ENCODE data around the gene LAPTM4A. TPM values are rescaled to one million over a fixed set of nuclear protein-coding genes. Genes with fewer than 3 reads are reported as not detected.
A peak's percentile ranks its signal among the peaks of the same experiment; 100 is the strongest.

The LAPTM4A gene
- total RNA-seq, 1 experiment from 2014 or later, result 129 TPM

DNA sequence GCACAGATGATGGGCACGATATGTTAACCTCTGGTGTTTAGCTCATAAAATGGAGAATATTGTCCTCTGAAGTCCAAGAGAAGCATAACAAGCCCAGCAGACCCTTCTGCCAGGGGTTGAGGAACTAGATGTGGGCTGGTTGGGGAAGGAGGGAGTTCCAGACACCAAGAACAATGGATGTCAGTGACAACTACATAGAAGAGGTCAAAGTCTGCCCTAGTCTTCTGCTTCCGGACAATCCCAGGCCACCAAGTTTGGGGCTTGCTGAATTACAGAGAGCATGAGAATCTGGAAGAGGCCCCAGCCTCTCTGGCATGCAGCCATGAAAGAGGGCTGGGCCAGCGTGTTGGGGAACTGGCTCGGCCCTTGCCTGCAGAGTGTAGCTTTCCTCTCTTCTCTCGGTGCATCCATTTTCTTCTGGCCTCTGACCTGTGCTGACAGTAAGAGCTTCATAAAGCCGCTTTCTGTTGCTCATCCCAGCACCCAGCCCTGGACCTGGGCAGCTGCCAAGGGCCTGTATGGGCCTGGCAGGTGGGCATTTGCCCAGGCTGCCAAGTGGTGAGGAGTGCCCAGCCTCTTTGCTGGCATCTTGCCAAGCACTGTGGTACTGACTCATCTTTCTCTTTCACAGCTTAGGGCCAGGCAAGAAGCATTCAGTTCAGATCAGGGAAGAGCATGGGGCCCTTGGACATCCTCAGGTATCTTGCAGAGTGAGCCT, 14.6 kb upstream of the LAPTM4A start:
- no peak for TF ChIP-seq CTCF (IDR thresholded peaks at IDR 0.05; ENCODE audit: unreplicated experiment)
- Mint-ChIP-seq H3K4me1 (ENCODE audit: low read depth, unreplicated experiment) (peaks cover 29% of the 10 kb centered on the region), H3K36me3 (ENCODE audit: insufficient read depth, unreplicated experiment) (peaks cover 14% of the 10 kb centered on the region), H3K4me3 (ENCODE audit: low read depth, unreplicated experiment) (peak overlapping the region; percentile 32), H3K27ac (ENCODE audit: unreplicated experiment) (peak overlapping the region; percentile 22), H3K9me3 (ENCODE audit: low read depth, unreplicated experiment) (peaks cover 2% of the 10 kb centered on the region), H3K27me3 (ENCODE audit: unreplicated experiment) (no peaks in the 10 kb centered on the region)
- DNase-seq, result peak; percentile 79
- BruUV-seq (replicated peaks), result no TSS peak
- intact Hi-C loops (cut with micrococcal nuclease; ENCODE audit: unreplicated experiment), result no loop called here
- CTCF ChIA-PET, result interaction anchor here (1.2 to 1.3 kb wide), 2 partner anchors 14 to 1074 kb away, joined by 3 to 11 read pairs; partner anchors contain the start of gene LAPTM4A

DNA sequence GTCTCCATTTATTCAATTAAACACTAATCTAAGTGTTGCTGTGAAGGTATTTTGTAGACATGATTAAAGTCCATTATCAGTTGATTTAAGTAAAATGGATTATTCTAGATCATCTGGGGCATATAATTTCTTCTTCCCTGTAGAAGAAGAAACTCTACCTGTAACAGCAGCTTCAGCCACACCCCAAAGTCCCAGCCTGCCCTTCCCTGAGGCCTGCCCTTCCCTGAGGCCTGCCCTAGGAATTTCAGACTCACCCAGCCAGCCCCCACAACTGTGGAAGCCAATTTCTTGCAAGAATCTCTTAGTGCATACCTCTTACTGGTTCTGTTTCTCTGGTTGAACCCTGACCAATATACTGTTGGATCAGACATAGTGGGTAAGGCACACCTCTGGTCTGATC, 13.4 kb upstream of the LAPTM4A start:
- Mint-ChIP-seq H3K4me1 (ENCODE audit: low read depth, unreplicated experiment) (peaks cover 29% of the 10 kb centered on the region), H3K4me3 (ENCODE audit: low read depth, unreplicated experiment) (no peak overlapping the region), H3K27ac (ENCODE audit: unreplicated experiment) (no peak overlapping the region), H3K27me3 (ENCODE audit: unreplicated experiment) (no peaks in the 10 kb centered on the region), H3K9me3 (ENCODE audit: low read depth, unreplicated experiment) (peaks cover 2% of the 10 kb centered on the region), H3K36me3 (ENCODE audit: insufficient read depth, unreplicated experiment) (peaks cover 14% of the 10 kb centered on the region)
- intact Hi-C loops (cut with micrococcal nuclease; ENCODE audit: unreplicated experiment), result no loop called here
- no peak for TF ChIP-seq CTCF (IDR thresholded peaks at IDR 0.05; ENCODE audit: unreplicated experiment)
- no TSS peak for BruUV-seq (replicated peaks)
- CTCF ChIA-PET, result no interaction called here
- no peak for DNase-seq

DNA sequence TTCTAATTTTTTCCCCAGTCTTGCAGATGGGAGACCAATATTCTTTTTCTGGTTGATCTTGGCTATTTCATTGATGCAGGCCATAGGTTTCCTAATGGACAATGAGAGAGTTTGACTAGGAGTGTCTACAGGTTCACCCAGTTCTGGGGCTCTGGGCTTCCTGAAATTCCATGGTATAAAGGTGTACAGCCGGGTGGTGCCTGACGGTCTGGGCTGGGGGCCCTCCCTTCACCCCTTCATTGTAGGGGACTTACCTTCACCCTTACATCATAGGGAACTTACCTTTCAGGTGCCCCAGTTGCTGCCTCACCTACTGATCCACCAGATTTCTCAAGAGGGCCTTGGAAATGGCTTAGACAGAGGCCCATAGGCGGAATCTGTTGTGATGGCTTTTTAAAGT, 13.0 kb upstream of the LAPTM4A start:
- peaks cover 2% of the 10 kb centered on the region for H3K9me3 Mint-ChIP-seq (ENCODE audit: low read depth, unreplicated experiment)
- CTCF ChIA-PET, result no interaction called here
- peaks cover 14% of the 10 kb centered on the region for H3K36me3 Mint-ChIP-seq (ENCODE audit: insufficient read depth, unreplicated experiment)
- no peak for DNase-seq
- no TSS peak for BruUV-seq (replicated peaks)
- no peaks in the 10 kb centered on the region for H3K27me3 Mint-ChIP-seq (ENCODE audit: unreplicated experiment)
- H3K27ac Mint-ChIP-seq (ENCODE audit: unreplicated experiment), result no peak overlapping the region
- H3K4me3 Mint-ChIP-seq (ENCODE audit: low read depth, unreplicated experiment), result no peak overlapping the region
- H3K4me1 Mint-ChIP-seq (ENCODE audit: low read depth, unreplicated experiment), result peaks cover 29% of the 10 kb centered on the region
- no peak for TF ChIP-seq CTCF (IDR thresholded peaks at IDR 0.05; ENCODE audit: unreplicated experiment)
- intact Hi-C loops (cut with micrococcal nuclease; ENCODE audit: unreplicated experiment), result no loop called here

- Mint-ChIP-seq H3K4me3 (ENCODE audit: low read depth, unreplicated experiment) (no peak overlapping the region), H3K36me3 (ENCODE audit: insufficient read depth, unreplicated experiment) (peaks cover 13% of the 10 kb centered on the region), H3K27me3 (ENCODE audit: unreplicated experiment) (peaks cover 3% of the 10 kb centered on the region), H3K4me1 (ENCODE audit: low read depth, unreplicated experiment) (peaks cover 22% of the 10 kb centered on the region), H3K27ac (ENCODE audit: unreplicated experiment) (no peak overlapping the region), H3K9me3 (ENCODE audit: low read depth, unreplicated experiment) (peaks cover 2% of the 10 kb centered on the region)
- CTCF ChIA-PET, result no interaction called here
- intact Hi-C loops (cut with micrococcal nuclease; ENCODE audit: unreplicated experiment), result no loop called here
- no TSS peak for BruUV-seq (replicated peaks)
- DNase-seq, result no peak
- TF ChIP-seq CTCF (IDR thresholded peaks at IDR 0.05; ENCODE audit: unreplicated experiment), result no peak
Observed at GRCh38 chr2:20062615-20063545, 11.5 kb upstream of the LAPTM4A start.

All from Calu3 (cell line).